Smooth muscle cell of the brain vasculature (primary cell): ENCODE measurements around the gene LDLRAD2.
A peak's percentile ranks its signal among the peaks of the same experiment; 100 is the strongest.
"Not testable (repeated sequence)": the region's sequence is repeated elsewhere in the genome, so short reads cannot be mapped to it uniquely, and the experiment has no call there.

Source experiments
- DNase-seq: peaks from one replicate; pipeline ENCODE4 v3.0.0-alpha.2; 2012; ENCODE audit warnings: low read depth, low spot score

Gene LDLRAD2, protein sequence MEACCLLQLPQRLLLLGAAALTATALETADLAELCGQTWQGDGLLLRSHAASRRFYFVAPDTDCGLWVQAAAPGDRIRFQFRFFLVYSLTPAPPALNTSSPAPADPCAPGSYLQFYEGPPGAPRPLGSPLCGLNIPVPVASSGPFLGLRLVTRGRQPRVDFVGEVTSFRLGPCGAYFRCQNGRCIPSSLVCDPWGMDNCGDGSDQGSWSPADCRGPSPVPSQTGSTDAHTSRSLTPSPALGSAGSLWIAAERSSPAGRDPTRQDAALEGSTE

DNA sequence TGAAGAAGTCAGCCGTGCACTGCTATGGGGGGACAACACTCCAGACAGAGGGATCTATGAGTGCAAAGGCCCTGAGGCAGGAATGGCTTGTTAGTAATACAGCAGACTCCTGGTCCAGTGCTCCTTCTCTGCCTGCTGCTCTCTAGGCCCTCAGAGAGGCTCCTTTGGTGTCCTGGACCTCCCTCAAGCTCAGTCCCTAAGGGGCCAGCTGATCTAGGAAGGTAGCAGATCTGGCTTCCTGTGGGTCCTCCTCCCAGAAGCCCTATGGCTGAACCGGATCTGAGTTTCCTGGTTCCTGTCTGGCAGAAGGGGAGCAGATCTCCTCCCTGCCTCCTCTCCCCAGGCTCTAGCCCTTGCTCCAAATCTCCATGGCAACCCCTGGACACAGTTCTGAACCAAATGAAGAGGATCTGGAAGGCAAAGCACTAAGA is at the start of gene LDLRAD2:
Gene LDLRAD2, plus strand, starts transcription at position 391 of the 431 bp plus-strand sequence. CDS start 187 bp downstream, outside the sequence.
- no peak for DNase-seq

DNA sequence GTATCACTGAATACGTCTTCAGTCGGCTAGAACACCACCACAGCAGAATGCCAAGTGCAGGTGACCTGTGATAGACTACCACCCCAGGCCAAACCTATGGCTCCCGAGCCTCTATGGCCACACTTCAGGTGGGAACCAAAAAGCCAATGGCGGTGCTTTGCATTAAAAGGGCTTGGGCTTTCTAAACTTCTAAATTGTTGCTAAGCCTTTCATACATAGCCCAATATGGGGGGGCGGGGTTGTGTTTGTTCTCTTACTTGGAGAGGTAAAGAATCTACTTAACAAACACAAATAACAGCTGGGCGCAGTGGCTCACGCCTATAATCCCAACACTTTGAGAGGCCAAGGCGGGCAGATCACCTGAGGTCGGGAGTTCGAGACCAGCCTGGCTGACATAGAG is 48.8 kb upstream of the LDLRAD2 start:
- no peak for DNase-seq

DNA sequence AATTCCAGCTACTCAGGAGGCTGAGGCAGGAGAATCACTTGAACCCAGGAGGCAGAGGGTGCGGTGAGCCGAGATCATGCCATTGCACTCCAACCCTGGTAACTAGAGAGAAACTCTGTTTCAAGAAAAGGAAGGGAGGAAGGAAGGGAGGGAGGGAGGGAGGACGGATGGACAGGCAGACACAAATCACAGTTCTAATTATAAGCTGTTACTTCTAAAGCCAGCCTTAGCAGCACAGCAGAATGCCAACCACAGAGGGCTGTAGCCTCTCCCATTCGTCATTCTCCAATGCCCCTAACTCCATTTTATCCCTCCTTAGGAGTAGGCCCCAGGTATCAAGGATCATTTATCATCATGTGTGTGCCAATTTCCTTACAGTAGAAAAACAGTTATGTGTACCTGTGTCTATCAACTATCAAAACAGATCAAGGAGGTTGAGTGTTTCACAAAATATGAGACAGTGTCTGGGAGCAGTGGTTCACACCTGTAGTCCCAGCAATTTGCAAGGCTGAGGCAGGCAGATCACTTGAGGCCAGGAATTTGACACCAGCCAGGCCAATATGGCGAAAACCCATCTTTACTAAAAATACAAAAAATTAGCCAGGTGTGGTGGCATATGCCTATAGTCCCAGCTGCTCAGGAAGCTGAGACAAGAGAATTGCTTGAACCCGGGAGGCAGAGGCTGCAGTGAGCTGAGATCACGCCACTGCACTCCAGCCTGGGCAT is 48.2 kb upstream of the LDLRAD2 start:
- DNase-seq: no peak

DNA sequence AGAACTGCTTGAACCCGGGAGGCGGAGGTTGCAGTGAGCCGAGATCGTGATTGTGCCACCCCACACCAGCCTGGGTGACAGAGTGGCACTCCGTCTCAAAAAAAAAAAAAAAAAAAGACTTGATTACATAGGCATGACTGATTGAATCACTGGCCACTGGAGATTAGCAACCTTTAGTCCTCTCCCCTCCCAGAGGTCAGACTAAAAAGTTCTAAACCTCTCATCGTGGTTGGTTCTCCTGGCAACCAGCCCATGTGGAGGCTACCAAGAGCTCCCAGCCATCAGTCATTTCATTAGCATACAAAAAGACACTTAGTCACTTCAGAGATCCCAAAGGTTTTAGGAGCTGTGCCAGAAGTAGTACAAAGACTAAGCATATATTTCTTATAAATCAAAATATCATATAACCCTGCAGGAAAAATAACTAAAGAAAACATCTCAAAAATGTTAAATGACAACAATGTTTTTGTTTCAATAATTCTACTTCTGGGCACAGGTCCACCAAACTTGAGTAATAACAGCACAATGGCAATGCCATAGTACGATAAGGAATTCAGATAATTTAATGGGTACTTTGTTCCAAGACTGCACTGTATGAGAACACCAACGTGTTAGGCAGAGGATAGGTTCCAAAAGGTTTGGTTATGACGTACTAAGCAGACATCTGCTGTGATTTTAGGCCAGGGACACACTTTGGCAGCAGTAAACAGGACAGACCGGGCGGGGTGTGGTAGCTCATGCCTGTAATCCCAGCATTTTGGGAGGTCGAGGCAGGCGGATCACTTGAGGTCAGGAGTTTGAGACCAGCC is 47.2 kb upstream of the LDLRAD2 start:
- DNase-seq: no peak

DNA sequence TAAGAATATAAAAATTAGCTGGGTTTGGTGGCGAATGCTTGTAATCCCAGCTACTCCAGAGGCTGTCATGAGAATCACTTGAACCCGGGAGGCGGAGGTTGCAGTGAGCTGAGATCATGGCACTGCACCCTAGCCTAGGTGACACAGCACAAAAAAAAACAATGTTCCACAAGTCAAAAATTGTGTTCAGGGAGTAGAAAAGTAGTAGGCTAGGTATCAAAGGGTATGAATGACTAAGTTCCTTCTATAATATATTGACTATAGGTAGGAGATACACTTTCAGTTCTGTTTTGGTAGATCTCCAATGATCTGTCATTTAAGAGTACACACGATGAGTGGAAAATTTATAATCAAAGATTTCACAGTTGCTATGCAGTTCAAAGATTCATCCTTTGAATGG is 45.9 kb upstream of the LDLRAD2 start:
- DNase-seq: no peak

DNA sequence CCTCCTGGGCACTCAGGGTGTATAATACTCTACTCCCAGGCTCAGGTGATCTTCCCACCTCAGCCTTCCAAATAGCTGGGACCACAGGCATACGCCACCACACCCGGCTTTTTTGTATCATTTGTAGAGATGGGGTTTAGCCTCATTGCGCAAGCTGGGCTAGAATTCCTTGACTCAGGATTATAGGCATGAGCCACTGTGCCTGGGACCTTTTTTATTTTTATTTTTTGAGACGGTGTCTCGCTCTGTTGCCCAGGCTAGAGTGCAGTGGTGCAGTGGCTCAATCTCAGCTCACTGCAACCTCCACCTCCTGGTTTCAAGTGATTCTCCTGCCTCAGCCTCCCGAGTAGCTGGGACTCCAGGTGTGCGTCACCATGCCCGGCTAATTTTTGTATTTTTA is 45.0 kb upstream of the LDLRAD2 start:
- not testable (repeated sequence) for DNase-seq

DNA sequence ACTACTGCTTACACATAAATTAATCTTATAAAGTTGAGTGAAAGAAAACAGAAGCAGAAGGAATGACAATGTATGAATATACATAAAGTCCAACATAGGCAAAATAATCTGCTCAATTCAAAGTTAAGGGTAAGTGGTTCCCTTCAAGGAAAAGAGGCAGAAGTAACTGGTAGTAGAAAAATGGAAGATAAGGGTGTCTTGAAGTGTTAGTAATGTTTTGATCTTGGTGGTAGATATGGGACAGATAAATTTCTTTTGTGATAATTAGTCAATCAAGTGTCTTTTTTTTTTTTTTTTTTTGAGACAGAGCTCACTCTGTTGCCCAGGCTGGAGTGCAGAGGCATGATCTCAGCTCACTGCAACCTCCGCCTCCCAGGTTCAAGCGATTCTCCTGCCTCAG is 41.9 kb upstream of the LDLRAD2 start:
- DNase-seq: no peak

DNA sequence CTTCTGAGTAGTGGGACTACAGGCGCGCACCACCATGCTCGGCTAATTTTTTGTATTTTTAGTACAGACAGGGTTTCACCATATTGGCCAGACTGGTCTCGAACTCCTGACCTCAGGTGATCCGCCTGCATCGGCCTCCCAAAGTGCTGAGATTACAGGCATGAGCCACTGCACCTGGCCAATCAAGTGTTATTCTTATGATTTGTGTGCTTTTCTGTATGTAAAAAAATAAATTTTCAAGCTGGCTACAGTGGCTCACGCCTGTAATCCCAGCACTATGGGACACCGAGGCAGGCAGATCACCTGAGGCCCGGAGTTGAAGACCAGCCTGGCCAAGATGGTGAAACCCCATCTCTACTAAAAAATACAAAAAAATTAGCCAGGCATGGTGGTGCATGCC is 41.5 kb upstream of the LDLRAD2 start:
- DNase-seq: not testable (repeated sequence)

DNA sequence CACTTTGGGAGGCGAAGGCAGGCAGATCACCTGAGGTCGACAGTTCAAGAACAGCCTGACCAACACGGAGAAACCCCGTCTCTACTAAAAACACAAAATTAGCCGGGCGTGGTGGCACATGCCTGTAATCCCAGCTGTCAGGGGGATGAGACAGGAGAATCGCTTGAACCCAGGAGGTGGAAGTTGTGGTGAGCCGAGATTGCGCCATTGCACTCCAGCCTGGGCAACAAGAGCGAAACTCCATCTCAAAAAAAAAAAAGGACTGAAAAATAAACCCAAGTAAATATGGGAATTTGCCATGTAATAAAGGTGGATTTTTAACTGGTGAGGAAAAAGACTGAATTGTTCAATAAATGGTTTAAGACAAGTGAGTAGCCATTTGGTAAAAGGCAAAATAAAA is 40.4 kb upstream of the LDLRAD2 start:
- DNase-seq: not testable (repeated sequence)

DNA sequence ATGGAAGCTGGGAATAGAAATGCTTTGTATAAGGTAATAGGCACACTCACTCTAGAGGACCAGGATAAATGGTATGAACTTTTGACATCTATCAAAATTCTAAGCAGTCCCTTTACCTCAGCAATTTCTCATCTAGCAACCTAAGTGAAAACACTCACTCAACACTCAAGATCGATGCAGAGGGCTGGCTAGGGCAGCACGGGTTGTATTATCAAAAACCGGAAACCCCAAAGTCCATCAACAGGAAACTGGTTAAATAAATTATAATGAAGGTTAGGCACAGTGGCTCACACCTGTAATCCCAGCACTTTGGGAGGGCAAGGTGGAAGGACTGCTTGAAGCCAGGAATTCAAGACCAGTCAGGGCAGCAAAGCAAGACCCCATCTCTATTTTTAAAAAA is 38.5 kb upstream of the LDLRAD2 start:
- no peak for DNase-seq

DNA sequence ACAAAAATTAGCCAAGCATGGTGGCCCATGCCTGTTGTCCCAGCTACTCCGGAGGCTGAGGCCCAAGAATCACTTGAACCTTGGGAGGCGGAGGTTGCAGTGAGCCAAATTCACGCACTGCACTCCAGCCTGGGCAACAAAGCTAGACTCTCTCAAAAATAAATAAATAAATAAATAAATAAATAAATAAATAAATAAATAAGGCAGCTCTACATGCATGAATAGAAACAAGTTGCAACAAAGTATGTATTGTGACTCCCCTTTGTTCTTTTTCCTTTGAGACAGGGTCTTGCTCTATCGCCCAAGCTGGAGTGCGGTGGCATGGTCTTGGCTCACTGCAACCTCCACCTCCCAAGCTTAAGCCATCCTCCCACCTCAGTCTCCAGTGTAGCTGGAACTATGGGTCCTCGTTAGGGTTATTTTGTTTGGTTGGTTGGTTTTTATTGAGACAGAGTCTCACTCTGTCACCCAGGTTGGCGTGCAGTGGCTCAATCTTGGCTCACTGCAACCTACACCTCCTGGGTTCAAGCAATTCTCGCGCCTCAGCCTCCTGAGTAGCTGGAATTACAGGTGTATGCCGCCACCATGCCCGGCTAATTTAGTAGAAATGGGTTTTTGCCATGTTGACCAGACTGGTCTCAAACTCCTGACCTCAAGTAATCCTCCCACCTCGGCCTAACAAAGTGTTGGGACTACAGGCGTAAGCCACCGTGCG is 37.1 kb upstream of the LDLRAD2 start:
- no peak for DNase-seq

DNA sequence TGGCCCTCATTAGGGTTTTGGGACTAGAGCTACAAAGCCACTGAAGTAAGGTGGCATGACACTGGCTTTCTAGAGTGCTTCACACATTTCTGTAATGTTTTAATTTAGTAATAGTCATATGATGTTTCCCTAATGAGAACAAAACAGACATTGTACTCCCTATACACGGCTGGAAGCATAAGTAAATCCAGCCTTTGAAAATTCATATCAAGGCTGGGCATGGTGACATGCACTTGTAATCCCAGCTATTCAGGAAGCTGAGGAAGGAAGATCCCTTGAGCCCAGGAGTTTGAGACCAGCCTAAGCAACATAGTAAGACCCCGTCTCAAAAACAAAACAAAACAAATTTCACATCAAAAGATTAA is 36.5 kb upstream of the LDLRAD2 start:
- DNase-seq: no peak

DNA sequence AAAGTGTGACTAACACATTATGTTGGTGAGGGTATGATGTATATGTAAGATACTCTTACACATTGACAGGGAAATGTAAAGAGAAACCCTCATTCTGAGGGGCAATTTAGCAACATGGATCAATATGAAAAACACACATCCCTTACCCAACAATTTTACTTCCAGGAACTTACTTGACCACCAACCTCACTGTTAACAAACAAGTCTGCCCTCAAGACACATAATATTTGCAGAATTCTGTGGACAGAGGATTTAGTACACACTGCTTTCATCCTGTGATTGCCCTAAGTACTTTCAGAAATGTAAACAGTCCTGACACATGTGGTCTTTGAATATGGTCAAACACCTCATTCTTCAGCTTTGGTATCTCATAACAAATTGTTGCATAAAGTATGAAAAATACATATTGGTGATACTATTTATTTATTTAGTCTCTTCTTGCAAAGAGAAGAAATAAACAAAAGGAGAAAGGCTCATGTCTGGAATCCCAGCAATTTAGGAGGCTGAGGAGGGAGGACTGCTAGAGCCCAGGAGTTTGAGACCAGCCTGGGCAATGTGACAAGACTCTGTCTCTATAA is 36.0 kb upstream of the LDLRAD2 start:
- no peak for DNase-seq

DNA sequence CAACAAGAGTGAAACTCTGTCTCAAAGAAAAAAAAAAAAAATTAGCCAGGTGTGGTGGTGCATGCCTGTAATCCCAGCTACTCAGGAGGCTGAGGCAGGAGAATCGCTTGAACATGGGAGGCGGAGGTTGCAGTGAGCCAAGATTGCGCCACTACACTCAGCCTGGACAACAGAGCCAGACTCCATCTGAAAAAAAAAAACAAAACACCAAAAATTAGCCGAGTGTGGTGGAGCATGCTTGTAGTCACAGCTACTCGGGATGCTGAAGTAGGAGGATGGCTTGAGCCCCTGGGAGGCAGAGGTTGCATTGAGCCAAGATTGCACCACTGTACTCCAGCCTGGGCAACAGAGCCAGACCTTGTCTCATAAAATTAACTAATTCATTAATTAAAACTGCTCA is 35.1 kb upstream of the LDLRAD2 start:
- not testable (repeated sequence) for DNase-seq

DNA sequence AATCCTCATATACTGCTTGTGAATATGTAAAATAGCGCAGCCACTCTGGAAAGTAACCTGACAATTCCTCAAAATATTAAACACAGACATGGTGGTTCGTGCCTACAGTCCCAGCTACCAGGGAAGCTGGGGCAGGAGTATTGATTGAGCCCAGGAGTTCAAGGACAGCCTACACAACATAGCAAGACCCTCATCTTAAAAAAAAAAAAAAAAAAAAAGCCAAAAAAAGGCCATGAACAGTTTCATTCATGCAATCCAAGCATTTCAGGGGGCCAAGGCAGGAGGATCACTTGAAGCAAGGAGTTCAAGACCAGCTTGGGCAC is 33.7 kb upstream of the LDLRAD2 start:
- no peak for DNase-seq

DNA sequence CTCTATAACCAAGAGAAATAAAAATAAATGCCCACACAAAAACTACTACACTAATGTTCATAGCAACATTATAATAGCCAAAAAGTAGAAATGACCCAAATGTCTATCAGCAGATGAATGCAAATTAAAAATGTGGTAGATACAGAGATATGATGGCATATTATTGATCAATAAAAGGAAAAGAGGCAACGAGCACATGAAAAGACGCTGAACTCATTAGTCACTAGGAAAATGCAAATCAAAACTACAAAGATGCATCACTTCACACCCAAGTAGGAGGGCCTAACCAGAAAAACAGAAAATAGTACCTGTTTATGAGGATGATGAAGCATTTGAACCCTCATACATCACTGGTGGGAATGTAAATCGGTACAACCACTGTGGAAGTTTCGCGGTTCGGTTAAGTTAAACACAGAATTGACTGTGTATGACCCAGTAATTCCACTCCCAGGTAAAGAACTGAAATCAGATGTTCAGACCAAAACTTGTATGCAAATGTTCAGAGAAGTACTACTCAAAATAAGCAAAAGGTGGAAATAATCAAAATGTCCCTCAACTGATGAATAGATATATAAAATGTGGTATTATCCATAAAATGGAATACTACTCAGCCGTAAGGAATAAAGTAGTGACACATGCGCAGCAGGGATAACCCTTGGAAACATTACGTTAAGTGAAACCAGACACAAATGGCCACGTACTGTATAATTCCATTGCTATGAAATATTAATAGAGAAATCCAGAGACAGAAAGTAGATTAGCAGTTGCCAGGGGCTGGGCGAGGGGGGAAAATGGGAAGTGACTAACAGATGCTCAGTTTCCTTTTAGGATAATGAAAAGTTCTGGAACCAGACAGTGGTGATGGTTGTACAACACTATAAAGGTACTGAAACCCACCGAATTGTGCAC is 32.2 kb upstream of the LDLRAD2 start:
- DNase-seq: no peak

DNA sequence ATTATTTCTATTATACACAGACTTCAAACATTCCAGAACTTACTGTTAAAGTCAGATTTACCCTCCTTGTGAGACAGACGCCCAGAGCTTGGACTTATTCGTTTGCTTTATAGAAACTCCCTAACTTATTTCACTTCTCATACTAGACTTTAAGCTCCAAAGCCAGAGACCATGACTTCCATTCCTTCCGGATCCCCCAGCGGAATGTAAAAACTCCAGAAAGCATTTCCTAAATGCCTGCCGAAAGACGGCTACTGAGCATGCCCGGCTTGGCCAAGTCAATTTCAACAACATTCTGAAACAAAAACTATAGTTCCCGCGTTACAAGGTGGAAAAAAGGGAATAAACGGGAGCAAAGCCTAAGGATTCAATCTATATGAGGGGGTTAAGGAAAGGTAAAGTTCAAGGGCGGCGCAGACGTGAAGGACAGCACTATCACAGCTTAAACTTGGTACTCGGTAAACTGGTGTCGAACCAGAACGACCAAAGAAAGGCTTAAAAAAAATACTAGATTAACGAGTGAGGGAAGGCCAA is 30.2 kb upstream of the LDLRAD2 start:
- DNase-seq: no peak

DNA sequence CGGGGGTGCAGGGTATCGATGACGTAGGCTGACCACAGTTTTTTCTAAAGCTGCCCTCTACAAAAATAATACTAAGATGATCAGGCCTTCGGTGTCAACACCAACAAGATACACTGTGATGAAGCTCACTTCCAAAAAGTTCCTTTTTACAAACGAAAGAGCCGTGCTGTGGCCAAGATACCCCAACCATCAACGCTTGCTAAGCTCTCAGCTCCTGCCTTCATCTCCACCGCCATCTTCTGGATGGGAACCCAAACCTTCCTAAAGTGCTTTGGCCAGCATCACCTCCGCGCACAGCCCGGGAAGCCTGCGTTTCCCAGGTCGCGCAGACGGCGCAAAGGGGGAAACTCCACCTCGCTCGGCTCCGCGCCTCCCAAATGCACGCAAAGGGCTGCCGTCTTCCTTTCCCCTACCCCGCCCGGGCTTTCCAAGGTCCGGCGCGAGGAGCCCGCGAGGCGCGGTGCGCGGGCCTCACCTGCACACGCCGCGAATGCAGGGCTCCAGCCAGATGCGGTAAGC is 29.7 kb upstream of the LDLRAD2 start:
- no peak for DNase-seq

DNA sequence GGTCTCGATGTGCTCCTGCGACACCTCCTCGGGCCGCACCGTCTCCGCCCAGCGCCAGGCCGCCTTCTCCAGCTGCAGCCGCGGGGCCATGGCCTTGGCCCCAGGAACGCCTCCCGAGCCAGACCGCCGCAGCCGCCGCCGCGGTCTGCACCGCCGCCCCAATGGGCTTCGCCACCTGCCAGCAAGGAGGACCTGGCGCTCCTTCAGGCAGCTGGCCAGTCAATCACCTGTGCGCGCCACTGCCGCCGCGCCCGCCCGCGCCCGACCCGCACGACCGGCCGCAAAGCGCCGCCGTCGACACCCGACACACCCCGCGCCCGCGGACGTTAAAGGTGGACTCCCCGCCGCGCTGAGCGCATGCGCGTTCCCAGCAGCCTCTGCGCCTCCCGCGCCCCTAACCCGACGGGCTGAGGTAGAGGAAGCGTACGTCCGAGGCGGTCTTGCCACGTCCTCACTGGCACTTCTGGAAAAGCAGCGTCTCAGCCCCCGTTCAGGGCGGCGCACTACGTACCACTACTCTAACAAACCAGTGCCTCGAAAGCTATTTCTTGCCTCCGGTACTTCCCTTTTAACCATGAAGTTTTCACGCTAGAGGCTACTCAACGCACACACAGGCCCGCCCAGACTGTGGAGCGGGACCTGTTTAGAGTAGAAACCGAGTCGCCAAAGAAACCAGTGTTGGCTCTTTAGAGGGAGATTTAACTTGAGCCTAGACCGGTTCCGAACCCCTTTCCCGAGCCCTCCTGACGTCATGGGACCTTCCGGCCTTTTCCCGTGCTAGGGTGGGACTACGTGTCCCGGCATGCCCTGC is 29.0 kb upstream of the LDLRAD2 start, which contains the start of gene USP48:
Gene USP48, minus strand, starts transcription at position 282 of the 811 bp plus-strand sequence. Its CDS starts 192 bp downstream, at position 90.
- peak; percentile 83 for DNase-seq
